Endothelial cell (in vitro differentiated cells): Measurements from ENCODE around the gene CADM1. TPM values are rescaled to one million over a fixed set of nuclear protein-coding genes. Genes with fewer than 3 reads are reported as not detected.

Experiments
- DNase-seq: peaks from one replicate; pipeline ENCODE4 v3.0.0; 2021; ENCODE audit warnings: low spot score
- H3K27ac Mint-ChIP-seq: one replicate; pipeline ENCODE4 v1.8.0; 2021; ENCODE audit warnings: mixed read lengths, inconsistent platforms; ENCODE audit not compliant: unreplicated experiment
- H3K27me3 Mint-ChIP-seq: one replicate; pipeline ENCODE4 v1.8.0; 2021; ENCODE audit warnings: mild to moderate bottlenecking, moderate library complexity, mixed read lengths, inconsistent platforms; ENCODE audit not compliant: unreplicated experiment
- H3K36me3 Mint-ChIP-seq: one replicate; pipeline ENCODE4 v1.8.0; 2021; ENCODE audit warnings: mild to moderate bottlenecking, low read depth, mixed read lengths, inconsistent platforms; ENCODE audit not compliant: unreplicated experiment
- H3K4me1 Mint-ChIP-seq: one replicate; pipeline ENCODE4 v1.8.0; 2021; ENCODE audit warnings: mild to moderate bottlenecking, mixed read lengths, inconsistent platforms; ENCODE audit not compliant: unreplicated experiment
- H3K4me3 Mint-ChIP-seq: one replicate; pipeline ENCODE4 v1.8.0; 2021; ENCODE audit warnings: mild to moderate bottlenecking, mixed read lengths, inconsistent platforms; ENCODE audit not compliant: unreplicated experiment
- H3K9me3 Mint-ChIP-seq: one replicate; pipeline ENCODE4 v1.8.0; 2021; ENCODE audit warnings: mixed read lengths, inconsistent platforms; ENCODE audit not compliant: unreplicated experiment
- CTCF ChIP-seq: fragments of 200-600 bp; sonication (generic); IDR thresholded peaks from one replicate; pipeline ENCODE4 v1.5.0; 2021; ENCODE audit warnings: antibody characterized with exemption; ENCODE audit not compliant: unreplicated experiment
- total RNA-seq: library from RNA; stranded (reverse); fragmentation: NEBNext Ultra II Directional; extraction: Animal tissue kit (Norgen Biotek cat#: 25700); gene quantifications from one replicate; pipeline ENCODE4 v1.2.1, GENCODE V29; 2021; ENCODE audit not compliant: unreplicated experiment

CADM1 gene
- total RNA-seq, 1 donor from 2014 or later = 65.5 TPM

GRCh38 chr11:115453693-115454490 lies 50.3 kb downstream of the CADM1 start:
- Mint-ChIP-seq H3K4me1 (peaks cover 2% of the 10 kb centered on the region), H3K36me3 (no peaks in the 10 kb centered on the region), H3K9me3 (no peaks in the 10 kb centered on the region), H3K27me3 (no peaks in the 10 kb centered on the region), H3K27ac (no peak overlapping the region), H3K4me3 (no peak overlapping the region)
- no peak for DNase-seq
- no peak for TF ChIP-seq CTCF

DNA sequence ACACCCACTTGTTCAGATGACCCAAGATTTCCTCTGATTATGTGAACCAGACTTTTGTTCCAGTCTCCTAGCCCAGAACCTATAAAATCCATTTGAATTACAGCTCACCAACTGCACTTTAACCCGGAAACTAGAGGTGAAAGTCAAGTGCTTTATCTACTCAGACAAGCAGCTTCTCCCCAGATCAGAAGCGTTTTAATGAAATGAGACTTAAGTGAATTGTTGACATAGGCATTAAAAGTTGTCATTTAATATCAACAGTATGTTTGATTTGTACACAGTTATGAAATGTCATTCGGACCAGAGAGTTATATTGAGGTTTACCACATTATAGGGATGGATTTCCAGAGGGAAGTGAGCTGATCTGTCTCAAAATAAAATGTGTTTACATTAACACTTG lies 52.0 kb downstream of the CADM1 start:
- no peak for TF ChIP-seq CTCF
- Mint-ChIP-seq H3K4me1 (peaks cover 2% of the 10 kb centered on the region), H3K27ac (no peak overlapping the region), H3K36me3 (no peaks in the 10 kb centered on the region), H3K9me3 (no peaks in the 10 kb centered on the region), H3K4me3 (no peak overlapping the region), H3K27me3 (no peaks in the 10 kb centered on the region)
- no peak for DNase-seq

DNA sequence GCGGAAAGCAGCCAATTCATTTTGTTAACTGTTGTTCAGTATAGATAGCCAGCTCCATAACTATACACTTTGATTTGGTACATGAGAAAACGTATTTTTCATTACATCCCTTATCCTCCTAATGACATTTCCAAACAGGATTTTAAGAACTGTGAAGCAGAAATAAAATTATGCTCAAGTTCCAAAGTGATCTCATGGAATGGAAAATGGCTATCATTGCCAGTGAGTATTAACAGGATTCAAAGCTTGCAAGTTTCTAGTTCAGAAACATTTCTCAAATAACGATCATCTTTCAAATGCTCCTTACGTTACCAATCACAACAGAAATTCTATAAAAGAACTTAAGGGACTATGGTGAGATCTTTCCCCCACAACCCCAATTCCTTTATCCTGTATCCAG lies 53.7 kb downstream of the CADM1 start:
- H3K27ac Mint-ChIP-seq = no peak overlapping the region
- H3K27me3 Mint-ChIP-seq = no peaks in the 10 kb centered on the region
- no peak for DNase-seq
- H3K9me3 Mint-ChIP-seq = no peaks in the 10 kb centered on the region
- no peaks in the 10 kb centered on the region for H3K36me3 Mint-ChIP-seq
- H3K4me1 Mint-ChIP-seq = no peaks in the 10 kb centered on the region
- no peak for TF ChIP-seq CTCF
- H3K4me3 Mint-ChIP-seq = no peak overlapping the region

GRCh38 chr11:115447273-115447864 lies 56.8 kb downstream of the CADM1 start:
- no peak overlapping the region for H3K4me3 Mint-ChIP-seq
- H3K4me1 Mint-ChIP-seq = no peaks in the 10 kb centered on the region
- no peaks in the 10 kb centered on the region for H3K36me3 Mint-ChIP-seq
- no peaks in the 10 kb centered on the region for H3K9me3 Mint-ChIP-seq
- no peaks in the 10 kb centered on the region for H3K27me3 Mint-ChIP-seq
- no peak for TF ChIP-seq CTCF
- no peak for DNase-seq
- H3K27ac Mint-ChIP-seq = no peak overlapping the region

- Mint-ChIP-seq H3K4me3 (no peak overlapping the region), H3K36me3 (no peaks in the 10 kb centered on the region), H3K9me3 (no peaks in the 10 kb centered on the region), H3K27ac (no peak overlapping the region), H3K4me1 (no peaks in the 10 kb centered on the region), H3K27me3 (no peaks in the 10 kb centered on the region)
- no peak for DNase-seq
- TF ChIP-seq CTCF = no peak
Measured at GRCh38 chr11:115446214-115446613, 58.0 kb downstream of the CADM1 start.
